ENCODE results near the gene ZBED3. TPM values are rescaled to one million over a fixed set of nuclear protein-coding genes. Genes with fewer than 3 reads are reported as not detected.

ZBED3 gene
- 3.3 and 5.1 TPM in 2 replicates for total RNA-seq

DNA sequence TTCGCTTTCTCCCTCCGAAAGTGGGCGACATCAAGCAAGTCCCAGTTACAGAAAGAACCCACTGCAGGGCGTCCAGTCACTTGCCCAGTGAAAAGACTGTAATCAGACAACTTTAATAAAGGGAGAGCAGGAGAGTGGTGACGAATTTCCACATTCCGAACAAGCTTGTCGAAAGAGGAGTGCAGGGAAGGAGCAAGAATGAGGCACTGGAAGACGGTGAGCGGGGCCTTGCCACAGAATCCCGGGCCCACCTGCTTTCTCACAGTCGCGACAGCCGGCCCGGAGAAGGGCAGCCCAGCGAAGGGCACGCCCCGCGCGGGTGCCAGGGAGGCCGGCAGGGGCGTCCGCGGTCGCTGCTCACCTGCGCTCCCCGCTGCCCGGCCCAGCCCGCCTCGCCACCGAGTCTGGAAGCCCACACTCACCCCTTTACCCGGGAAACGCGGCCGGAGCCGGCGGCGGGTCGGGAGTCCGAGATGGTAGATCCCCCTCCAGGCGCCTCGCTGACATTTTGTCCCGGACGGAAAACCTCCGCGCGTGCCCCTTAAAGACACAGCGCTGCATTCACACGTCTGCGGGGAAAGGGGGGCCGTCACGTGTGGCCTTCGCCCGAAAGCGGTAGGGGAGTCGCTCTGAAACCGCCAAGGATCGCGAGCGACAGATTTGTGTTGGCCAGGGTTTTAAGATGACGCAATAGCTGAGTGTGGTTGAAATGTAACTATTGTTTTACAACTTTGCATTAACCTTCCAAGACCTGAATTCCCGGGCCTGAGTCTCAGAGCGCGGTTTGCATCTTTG, at the start of gene ZBED3:
TSS of gene ZBED3 (minus strand) at position 597 of the 795 bp plus-strand sequence. CDS start 9,407 bp downstream, outside the sequence.
- DNase-seq (ENCODE audit: low read depth): peak; percentile 70
- peak within 1 kb of the TSS; percentile 90 for H3K4me3 ChIP-seq (ENCODE audit: low read depth, low read length)
- TF ChIP-seq, protein P1, sequence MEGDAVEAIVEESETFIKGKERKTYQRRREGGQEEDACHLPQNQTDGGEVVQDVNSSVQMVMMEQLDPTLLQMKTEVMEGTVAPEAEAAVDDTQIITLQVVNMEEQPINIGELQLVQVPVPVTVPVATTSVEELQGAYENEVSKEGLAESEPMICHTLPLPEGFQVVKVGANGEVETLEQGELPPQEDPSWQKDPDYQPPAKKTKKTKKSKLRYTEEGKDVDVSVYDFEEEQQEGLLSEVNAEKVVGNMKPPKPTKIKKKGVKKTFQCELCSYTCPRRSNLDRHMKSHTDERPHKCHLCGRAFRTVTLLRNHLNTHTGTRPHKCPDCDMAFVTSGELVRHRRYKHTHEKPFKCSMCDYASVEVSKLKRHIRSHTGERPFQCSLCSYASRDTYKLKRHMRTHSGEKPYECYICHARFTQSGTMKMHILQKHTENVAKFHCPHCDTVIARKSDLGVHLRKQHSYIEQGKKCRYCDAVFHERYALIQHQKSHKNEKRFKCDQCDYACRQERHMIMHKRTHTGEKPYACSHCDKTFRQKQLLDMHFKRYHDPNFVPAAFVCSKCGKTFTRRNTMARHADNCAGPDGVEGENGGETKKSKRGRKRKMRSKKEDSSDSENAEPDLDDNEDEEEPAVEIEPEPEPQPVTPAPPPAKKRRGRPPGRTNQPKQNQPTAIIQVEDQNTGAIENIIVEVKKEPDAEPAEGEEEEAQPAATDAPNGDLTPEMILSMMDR (conservative IDR thresholded peaks at IDR 0.05; ENCODE audit: low read depth, low read length): peak; percentile 30

DNA sequence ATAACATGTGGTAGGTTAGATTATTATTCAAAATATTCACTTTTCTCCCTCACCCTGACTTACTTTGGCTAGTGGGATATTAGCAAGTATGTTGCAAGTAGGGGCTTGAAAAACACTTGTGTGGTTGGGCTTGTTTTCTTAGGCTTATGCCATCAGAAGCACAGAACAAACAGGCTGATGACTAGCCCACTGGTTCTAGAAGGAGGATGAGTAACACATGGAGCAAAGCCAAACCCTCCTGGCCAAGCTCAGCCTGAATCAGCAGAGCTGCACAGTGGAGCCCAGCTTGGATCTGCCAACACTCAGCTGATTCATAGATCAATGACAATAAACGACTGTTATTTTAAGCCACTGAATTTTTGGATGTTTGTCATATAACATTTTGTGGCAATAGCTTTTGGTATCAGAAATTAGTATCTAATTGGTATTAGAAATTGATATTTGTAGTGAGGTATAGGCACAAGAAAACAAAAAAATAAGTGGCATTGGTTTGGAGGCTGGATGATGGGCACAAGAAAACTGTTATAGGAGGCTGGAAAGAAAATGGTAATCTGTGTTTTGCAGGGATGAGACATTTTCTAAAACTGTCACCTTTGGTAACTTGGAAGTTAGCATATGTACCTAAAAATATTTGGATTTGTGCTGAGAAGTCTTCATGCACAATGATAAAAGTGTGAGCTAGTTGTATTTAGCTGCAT, 46.1 kb upstream of the ZBED3 start:
- peak; percentile 95 for DNase-seq (ENCODE audit: low read depth)
- H3K4me3 ChIP-seq (ENCODE audit: low read depth, low read length): no peak overlapping the region
- TF ChIP-seq, protein P1 (conservative IDR thresholded peaks at IDR 0.05; ENCODE audit: low read depth, low read length): no peak

GRCh38 chr5:77131361-77131760, 44.3 kb upstream of the ZBED3 start:
- H3K4me3 ChIP-seq (ENCODE audit: low read depth, low read length): no peak overlapping the region
- TF ChIP-seq, protein P1 (conservative IDR thresholded peaks at IDR 0.05; ENCODE audit: low read depth, low read length): no peak
- no peak for DNase-seq (ENCODE audit: low read depth)

DNA sequence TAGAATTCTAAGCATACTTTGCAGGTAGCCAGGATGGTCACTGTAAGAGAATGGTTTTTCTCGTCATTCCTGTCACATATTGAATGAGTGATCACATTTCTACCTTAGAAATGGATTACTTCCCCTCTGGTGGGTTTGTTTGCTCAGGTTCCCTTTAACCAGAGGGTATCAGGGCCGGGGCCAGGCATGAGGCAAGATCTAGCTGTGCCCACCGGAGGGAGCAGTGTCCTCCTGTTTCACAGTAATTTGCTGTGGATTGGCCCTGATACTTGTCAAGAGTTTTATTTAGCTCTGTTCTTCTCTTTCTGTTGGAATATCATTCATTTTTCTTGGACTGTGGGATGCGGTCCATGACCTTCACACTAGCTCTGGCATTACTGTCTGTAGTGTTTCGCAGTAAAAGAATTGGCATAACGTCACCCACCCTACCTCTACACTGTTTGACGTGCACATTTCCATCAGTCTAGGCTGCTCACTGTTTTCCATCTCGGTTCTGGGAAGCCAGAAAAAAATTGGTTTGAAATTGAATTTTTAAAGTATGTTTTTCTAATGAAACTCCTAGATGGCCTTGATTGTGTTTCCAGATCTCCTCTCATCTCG, 42.4 kb upstream of the ZBED3 start:
- TF ChIP-seq, protein P1 (conservative IDR thresholded peaks at IDR 0.05; ENCODE audit: low read depth, low read length): peak; percentile 72
- H3K4me3 ChIP-seq (ENCODE audit: low read depth, low read length): no peak overlapping the region
- DNase-seq (ENCODE audit: low read depth): no peak

DNA sequence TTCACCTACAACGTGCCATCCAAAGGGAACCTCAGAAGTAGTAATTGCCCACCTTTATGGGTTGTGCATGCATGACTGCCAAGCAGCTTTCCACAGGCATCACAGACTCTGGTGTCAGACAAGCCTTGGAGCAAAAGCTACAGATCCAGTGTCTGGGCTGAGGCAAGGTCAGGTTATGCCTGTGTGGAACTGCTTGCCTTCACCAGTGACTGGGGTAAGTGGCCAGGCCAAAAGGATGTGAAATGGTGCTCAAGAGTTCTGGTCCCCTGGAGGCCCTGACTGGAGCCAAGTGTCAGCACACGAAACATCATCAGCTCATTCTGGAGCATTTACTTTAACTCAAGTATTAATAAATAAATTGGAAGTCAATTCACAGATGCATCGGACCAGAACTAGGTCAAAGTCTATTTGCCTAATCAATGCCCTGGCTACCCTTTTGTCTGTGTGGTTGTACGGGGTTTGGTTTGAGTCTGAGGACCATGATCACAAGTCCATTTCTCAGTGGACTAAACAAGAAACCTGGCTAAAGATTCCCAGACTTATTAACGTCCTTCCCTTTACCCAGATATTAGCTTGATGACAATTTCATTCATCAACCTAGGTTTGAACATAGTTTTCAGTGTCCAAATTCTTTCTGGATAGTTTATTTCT, 41.5 kb upstream of the ZBED3 start:
- H3K4me3 ChIP-seq (ENCODE audit: low read depth, low read length): no peak overlapping the region
- TF ChIP-seq, protein P1 (conservative IDR thresholded peaks at IDR 0.05; ENCODE audit: low read depth, low read length): no peak
- DNase-seq (ENCODE audit: low read depth): no peak

GRCh38 chr5:77123057-77123456, 36.0 kb upstream of the ZBED3 start:
- TF ChIP-seq, protein P1 (conservative IDR thresholded peaks at IDR 0.05; ENCODE audit: low read depth, low read length): no peak
- no peak for DNase-seq (ENCODE audit: low read depth)
- no peak overlapping the region for H3K4me3 ChIP-seq (ENCODE audit: low read depth, low read length)

Measured in epithelial cell of proximal tubule (primary cell).